KMS-11 (cell line): ENCODE data around the gene TRIM24.

ENCODE experiments used
- H2AFZ ChIP-seq: fragments of 200-600 bp; sonication (generic); 2 replicates; pipeline ENCODE4 v1.6.1; 2016; ENCODE audit warnings: antibody characterized with exemption, mixed run types, low read depth
- H3K27ac ChIP-seq: fragments of 200-600 bp; sonication (generic); 2 replicates; pipeline ENCODE4 v1.6.1; 2016; ENCODE audit warnings: mild to moderate bottlenecking, mixed run types
- H3K27me3 ChIP-seq: fragments of 200-600 bp; sonication (generic); 2 replicates; pipeline ENCODE4 v1.6.1; 2017; ENCODE audit warnings: mild to moderate bottlenecking, low read depth, mixed run types, moderate library complexity; ENCODE audit not compliant: insufficient read depth
- H3K36me3 ChIP-seq: fragments of 200-600 bp; sonication (generic); 2 replicates; pipeline ENCODE4 v1.6.1; 2017; ENCODE audit warnings: mild to moderate bottlenecking, mixed run types; ENCODE audit not compliant: insufficient read depth
- H3K4me1 ChIP-seq: fragments of 200-600 bp; sonication (generic); 2 replicates; pipeline ENCODE4 v1.6.1; 2016; ENCODE audit warnings: mild to moderate bottlenecking, low read depth, mixed run types; ENCODE audit not compliant: poor library complexity, severe bottlenecking
- H3K4me2 ChIP-seq: fragments of 200-600 bp; sonication (generic); 2 replicates; pipeline ENCODE4 v1.7.0; 2016; ENCODE audit warnings: mild to moderate bottlenecking, mixed run types
- H3K4me3 ChIP-seq: fragments of 200-600 bp; sonication (generic); IDR thresholded peaks from 2 replicates; pipeline ENCODE4 v1.6.1; 2017; ENCODE audit warnings: low read depth, low read length, mixed read lengths; ENCODE audit not compliant: insufficient read depth
- H3K79me2 ChIP-seq: fragments of 200-600 bp; sonication (generic); 2 replicates; pipeline ENCODE4 v1.6.1; 2016; ENCODE audit warnings: low read depth, mixed run types; ENCODE audit not compliant: insufficient read depth
- H3K9ac ChIP-seq: fragments of 200-600 bp; sonication (generic); 2 replicates; pipeline ENCODE4 v1.6.1; 2016; ENCODE audit warnings: mild to moderate bottlenecking, mixed run types
- H4K20me1 ChIP-seq: fragments of 200-600 bp; sonication (generic); 2 replicates; pipeline ENCODE4 v1.6.1; 2016; ENCODE audit warnings: mild to moderate bottlenecking, mixed run types; ENCODE audit not compliant: insufficient read depth
- TF ChIP-seq, protein P1 (sequence below): fragments of 200-600 bp; sonication (generic); conservative IDR thresholded peaks from 2 replicates; pipeline ENCODE4 v1.6.1; 2017; ENCODE audit warnings: low read depth, mild to moderate bottlenecking, antibody characterized with exemption, low read length, moderate library complexity, mixed read lengths

Gene TRIM24

DNA sequence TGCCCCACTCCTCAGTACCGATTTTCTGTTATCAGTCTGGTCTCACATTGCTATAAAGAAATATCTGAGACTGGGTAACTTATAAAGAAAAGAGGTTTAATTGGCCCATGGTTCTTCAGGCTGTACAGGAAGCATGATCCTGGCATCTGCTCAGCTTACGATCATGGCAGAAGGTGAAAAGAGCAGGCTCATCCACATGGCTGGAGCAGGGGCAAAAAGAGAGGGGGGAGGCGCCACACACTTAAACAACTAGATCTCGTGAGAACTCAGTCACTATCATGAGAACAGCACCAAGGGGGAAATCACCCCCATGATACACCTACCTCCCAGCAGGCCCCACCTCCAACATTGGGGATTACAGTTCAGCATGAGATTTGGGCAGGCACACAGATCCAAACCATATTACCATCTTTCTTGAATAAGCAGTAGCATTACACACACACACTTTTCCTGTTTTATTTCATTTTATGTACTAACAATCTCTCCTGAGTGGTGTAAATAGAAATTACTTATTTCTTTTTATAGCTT, 53.3 kb downstream of the TRIM24 start:
- Histone ChIP-seq H3K4me1 (peaks cover 11% of the 10 kb centered on the region), H3K27me3 (no peaks in the 10 kb centered on the region), H3K4me2 (no peak overlapping the region), H3K79me2 (0 out of 2 replicates have a peak, but pooled peaks cover under 1% of the 10 kb centered on the region), H3K36me3 (no peaks in the 10 kb centered on the region), H3K27ac (no peak overlapping the region), H4K20me1 (no peaks in the 10 kb centered on the region), H2AFZ (no peak overlapping the region), H3K9ac (no peak overlapping the region), H3K4me3 (no peak overlapping the region)
- TF ChIP-seq, protein P1, sequence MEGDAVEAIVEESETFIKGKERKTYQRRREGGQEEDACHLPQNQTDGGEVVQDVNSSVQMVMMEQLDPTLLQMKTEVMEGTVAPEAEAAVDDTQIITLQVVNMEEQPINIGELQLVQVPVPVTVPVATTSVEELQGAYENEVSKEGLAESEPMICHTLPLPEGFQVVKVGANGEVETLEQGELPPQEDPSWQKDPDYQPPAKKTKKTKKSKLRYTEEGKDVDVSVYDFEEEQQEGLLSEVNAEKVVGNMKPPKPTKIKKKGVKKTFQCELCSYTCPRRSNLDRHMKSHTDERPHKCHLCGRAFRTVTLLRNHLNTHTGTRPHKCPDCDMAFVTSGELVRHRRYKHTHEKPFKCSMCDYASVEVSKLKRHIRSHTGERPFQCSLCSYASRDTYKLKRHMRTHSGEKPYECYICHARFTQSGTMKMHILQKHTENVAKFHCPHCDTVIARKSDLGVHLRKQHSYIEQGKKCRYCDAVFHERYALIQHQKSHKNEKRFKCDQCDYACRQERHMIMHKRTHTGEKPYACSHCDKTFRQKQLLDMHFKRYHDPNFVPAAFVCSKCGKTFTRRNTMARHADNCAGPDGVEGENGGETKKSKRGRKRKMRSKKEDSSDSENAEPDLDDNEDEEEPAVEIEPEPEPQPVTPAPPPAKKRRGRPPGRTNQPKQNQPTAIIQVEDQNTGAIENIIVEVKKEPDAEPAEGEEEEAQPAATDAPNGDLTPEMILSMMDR = no peak

DNA sequence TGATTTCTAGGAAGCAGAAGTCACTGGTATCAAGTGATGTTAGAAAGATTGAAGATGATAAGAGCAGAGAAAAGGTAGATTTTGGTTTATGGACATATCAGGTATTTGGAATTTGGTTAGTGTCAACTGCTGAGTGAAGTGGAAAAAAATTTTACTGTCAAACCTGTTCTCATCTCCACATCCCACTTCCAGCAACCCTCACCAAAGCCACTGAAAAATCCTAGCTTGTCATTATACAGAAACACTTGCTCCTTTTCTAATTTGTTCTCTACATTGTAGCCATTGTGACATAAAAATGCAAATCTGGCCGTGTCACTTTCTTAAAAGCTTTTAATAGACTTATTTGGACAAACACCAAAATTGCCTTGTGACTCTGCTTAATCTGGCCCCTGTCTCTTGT, 54.0 kb downstream of the TRIM24 start:
- peaks cover 11% of the 10 kb centered on the region for H3K4me1 ChIP-seq
- no peaks in the 10 kb centered on the region for H3K36me3 ChIP-seq
- H3K4me2 ChIP-seq = no peak overlapping the region
- H3K27me3 ChIP-seq = no peaks in the 10 kb centered on the region
- H2AFZ ChIP-seq = no peak overlapping the region
- H3K4me3 ChIP-seq = no peak overlapping the region
- no peaks in the 10 kb centered on the region for H3K79me2 ChIP-seq
- H3K27ac ChIP-seq = no peak overlapping the region
- TF ChIP-seq, protein P1 = no peak
- no peaks in the 10 kb centered on the region for H4K20me1 ChIP-seq
- no peak overlapping the region for H3K9ac ChIP-seq

DNA sequence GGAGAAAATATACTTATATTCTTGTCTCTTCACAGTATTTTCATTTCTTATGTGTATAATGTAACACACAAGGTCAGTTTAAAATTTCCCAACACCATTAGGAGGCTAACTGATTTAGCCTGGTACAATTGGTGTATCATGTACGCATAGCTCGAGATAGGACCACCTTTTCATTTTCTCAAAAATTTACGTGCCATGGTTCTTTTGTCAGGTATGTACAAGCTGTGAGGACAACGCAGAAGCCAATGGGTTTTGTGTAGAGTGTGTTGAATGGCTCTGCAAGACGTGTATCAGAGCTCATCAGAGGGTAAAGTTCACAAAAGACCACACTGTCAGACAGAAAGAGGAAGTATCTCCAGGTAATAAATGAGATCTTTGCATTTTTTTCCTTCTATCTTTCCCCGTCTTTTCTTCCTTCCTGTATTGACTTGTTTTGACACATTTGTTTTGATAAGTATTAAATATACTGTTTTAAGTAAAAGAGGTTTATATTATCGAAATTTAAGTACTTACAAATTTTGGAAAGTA, 55.0 kb downstream of the TRIM24 start:
- no peaks in the 10 kb centered on the region for H4K20me1 ChIP-seq
- no peak overlapping the region for H2AFZ ChIP-seq
- peaks cover 4% of the 10 kb centered on the region for H3K4me1 ChIP-seq
- TF ChIP-seq, protein P1 = no peak
- H3K79me2 ChIP-seq = no peaks in the 10 kb centered on the region
- no peak overlapping the region for H3K9ac ChIP-seq
- H3K27me3 ChIP-seq = no peaks in the 10 kb centered on the region
- no peak overlapping the region for H3K4me2 ChIP-seq
- peaks cover 4% of the 10 kb centered on the region; the same call in 1 of the 2 replicates for H3K36me3 ChIP-seq
- H3K27ac ChIP-seq = no peak overlapping the region
- no peak overlapping the region for H3K4me3 ChIP-seq

DNA sequence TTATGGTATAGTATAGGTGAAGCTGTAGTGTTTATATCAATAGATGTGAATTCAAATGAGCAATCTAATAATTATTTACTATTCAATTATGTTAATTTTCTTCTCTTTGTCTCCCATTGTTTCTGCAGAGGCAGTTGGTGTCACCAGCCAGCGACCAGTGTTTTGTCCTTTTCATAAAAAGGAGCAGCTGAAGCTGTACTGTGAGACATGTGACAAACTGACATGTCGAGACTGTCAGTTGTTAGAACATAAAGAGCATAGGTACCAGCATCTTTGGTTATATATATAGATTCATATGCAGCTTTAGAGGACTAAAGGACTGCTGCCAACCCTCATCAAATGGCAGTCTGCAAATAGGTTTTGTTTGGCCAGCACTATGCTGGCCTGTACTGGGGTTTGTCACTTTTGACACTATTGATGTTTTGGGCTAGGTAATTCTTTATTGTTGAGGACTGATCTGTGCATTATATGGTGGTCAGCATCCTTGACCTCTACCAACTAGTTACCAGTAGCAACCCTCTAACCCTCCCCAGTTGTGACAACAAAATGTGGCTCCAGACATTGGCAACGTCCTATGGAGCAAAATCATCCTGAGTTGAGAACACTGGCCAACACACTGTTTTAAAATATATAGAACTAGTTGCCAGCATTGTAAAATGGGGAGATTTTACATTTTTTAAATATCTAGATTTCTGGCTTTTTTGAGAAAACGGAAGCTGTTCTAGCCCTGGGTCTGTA, 59.2 kb downstream of the TRIM24 start:
- H3K79me2 ChIP-seq = no peaks in the 10 kb centered on the region
- H3K4me2 ChIP-seq = no peak overlapping the region
- H3K4me3 ChIP-seq = no peak overlapping the region
- no peaks in the 10 kb centered on the region for H3K4me1 ChIP-seq
- no peaks in the 10 kb centered on the region for H3K27me3 ChIP-seq
- peaks cover 4% of the 10 kb centered on the region; the same call in 1 of the 2 replicates for H3K36me3 ChIP-seq
- TF ChIP-seq, protein P1 = no peak
- H3K9ac ChIP-seq = no peak overlapping the region
- no peak overlapping the region for H3K27ac ChIP-seq
- H2AFZ ChIP-seq = no peak overlapping the region
- no peaks in the 10 kb centered on the region for H4K20me1 ChIP-seq
